Measurements from ENCODE around the gene HOXC11.

DNA sequence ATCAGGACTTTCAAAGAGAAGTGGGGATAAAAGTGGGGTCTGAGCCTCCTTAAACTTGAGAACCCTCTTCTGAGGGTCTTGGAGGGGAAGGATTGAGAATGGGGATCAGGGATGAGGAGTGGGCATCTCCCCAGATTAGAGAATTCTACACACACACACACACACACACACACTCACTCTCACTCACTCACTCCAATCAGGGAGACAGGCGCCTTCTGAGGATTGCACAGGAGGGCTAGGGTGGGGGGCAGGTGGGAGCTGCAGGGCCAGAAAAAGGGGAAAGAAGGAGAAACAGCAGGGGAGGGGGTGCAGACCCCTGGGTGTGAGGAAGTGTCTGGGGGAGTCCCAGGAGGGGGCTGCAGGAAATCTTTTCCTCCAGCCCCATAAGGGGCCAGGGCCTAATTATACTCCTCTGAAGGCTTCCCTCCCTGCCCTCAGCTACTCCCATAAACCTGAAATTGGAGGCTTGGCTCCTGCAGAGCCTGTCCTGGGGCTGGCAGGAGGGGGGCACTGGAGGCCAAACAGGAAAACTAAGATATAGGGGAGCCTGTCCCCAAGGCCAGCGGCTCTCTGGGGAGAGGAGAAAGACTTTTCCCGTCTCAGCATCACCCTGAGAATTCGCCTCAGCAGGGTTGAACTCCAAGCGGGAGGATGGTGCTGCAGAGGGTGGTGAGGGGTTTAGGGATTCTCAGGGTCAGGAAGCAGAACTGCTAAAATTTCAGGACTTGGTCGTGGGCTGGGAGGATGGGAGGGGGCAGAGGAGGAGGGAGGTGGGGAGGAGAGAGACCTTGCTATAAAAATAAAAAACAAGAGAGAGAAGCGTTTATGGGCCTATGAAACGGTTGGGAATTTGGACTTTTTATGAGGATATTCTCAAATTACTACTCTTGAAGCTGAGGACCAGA lies 28.6 kb downstream of the HOXC11 start:
- TF ChIP-seq, protein P1, sequence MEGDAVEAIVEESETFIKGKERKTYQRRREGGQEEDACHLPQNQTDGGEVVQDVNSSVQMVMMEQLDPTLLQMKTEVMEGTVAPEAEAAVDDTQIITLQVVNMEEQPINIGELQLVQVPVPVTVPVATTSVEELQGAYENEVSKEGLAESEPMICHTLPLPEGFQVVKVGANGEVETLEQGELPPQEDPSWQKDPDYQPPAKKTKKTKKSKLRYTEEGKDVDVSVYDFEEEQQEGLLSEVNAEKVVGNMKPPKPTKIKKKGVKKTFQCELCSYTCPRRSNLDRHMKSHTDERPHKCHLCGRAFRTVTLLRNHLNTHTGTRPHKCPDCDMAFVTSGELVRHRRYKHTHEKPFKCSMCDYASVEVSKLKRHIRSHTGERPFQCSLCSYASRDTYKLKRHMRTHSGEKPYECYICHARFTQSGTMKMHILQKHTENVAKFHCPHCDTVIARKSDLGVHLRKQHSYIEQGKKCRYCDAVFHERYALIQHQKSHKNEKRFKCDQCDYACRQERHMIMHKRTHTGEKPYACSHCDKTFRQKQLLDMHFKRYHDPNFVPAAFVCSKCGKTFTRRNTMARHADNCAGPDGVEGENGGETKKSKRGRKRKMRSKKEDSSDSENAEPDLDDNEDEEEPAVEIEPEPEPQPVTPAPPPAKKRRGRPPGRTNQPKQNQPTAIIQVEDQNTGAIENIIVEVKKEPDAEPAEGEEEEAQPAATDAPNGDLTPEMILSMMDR (IDR thresholded peaks at IDR 0.05): no peak
- TF ChIP-seq POLR2AphosphoS5 (IDR thresholded peaks at IDR 0.05) (no peak), POLR2A (IDR thresholded peaks at IDR 0.05) (no peak), EP300 (IDR thresholded peaks at IDR 0.05) (no peak)

Data from sigmoid colon (tissue), 4 donors.